Measurements from ENCODE around the gene RAB9A.

DNA sequence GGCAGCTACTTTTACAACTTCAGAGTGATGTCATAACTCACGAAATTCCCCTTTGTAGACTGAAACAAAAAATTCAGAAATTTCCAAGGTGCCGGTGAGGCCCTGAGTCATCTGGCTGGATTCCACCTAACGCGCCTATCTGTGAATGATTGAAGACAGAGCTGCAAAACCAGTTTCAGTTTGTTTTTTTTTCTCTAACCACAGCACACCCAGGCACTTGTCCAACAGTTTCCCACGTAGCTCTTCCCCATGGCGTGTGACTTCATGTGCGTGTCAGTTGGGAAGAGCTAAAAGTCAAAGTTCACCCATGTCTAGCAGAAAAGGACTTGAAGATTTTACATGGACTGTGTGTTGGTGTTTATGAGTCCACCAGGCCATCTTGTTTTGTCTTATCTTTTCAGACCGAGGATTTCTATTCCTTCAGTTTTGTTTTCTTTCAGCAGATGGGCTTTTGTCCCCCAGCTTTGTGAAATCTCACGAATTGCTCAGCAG lies 19.6 kb upstream of the RAB9A start:
- TF ChIP-seq, protein P1, sequence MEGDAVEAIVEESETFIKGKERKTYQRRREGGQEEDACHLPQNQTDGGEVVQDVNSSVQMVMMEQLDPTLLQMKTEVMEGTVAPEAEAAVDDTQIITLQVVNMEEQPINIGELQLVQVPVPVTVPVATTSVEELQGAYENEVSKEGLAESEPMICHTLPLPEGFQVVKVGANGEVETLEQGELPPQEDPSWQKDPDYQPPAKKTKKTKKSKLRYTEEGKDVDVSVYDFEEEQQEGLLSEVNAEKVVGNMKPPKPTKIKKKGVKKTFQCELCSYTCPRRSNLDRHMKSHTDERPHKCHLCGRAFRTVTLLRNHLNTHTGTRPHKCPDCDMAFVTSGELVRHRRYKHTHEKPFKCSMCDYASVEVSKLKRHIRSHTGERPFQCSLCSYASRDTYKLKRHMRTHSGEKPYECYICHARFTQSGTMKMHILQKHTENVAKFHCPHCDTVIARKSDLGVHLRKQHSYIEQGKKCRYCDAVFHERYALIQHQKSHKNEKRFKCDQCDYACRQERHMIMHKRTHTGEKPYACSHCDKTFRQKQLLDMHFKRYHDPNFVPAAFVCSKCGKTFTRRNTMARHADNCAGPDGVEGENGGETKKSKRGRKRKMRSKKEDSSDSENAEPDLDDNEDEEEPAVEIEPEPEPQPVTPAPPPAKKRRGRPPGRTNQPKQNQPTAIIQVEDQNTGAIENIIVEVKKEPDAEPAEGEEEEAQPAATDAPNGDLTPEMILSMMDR (IDR thresholded peaks at IDR 0.05) = no peak
- TF ChIP-seq POLR2A (IDR thresholded peaks at IDR 0.05) = no peak

Measured in testis (tissue), 2 donors.